Activated CD8-positive, alpha-beta memory T cell treated with anti-CD3 and anti-CD28 coated beads, Interleukin-2, amount 10 ng/mL, durations not matched to agents 7 days and 5 days (primary cell): ENCODE measurements around the gene OSBPL3. TPM values are rescaled to one million over a fixed set of nuclear protein-coding genes. Genes with fewer than 3 reads are reported as not detected.

Experiments
- ATAC-seq: fragments of 150-1000 bp; cut with Tn5 transposase; one replicate; pipeline ENCODE4 v1.10.0; 2021; ENCODE audit warnings: moderate library complexity
- CTCF ChIA-PET: fragments of 350-600 bp; sonication (Branson Sonifier 250); formaldehyde crosslinking; loops from one replicate; lab custom pipeline; 2021; ENCODE audit warnings: antibody characterized with exemption; lab: Charles Lee
- DNase-seq: peaks from one replicate; pipeline ENCODE4 v3.0.0-alpha.2; 2020
- H3K27ac Mint-ChIP-seq: one replicate; pipeline ENCODE4 v1.8.0; 2021; ENCODE audit warnings: mild to moderate bottlenecking, mixed read lengths
- H3K27me3 Mint-ChIP-seq: one replicate; pipeline ENCODE4 v1.8.0; 2021; ENCODE audit warnings: mixed read lengths
- H3K36me3 Mint-ChIP-seq: one replicate; pipeline ENCODE4 v1.8.0; 2021; ENCODE audit warnings: mild to moderate bottlenecking, mixed read lengths
- H3K4me1 Mint-ChIP-seq: one replicate; pipeline ENCODE4 v1.8.0; 2021; ENCODE audit warnings: mixed read lengths
- H3K4me3 Mint-ChIP-seq: one replicate; pipeline ENCODE4 v1.8.0; 2021; ENCODE audit warnings: mild to moderate bottlenecking, moderate library complexity, mixed read lengths
- H3K9me3 Mint-ChIP-seq: one replicate; pipeline ENCODE4 v1.8.0; 2022; ENCODE audit warnings: low read depth, mixed read lengths
- total RNA-seq, 2 experiments: library from RNA; stranded (reverse); gene quantifications; one replicate each; pipeline ENCODE4 v1.2.3, GENCODE V29; 2021

OSBPL3 gene
- total RNA-seq, 2 experiments from 2014 or later = 98.3 to 133 TPM

GRCh38 chr7:25005658-25006057 is 25.7 kb upstream of the OSBPL3 start:
- Mint-ChIP-seq H3K4me3 (no peak overlapping the region), H3K27me3 (peaks cover under 1% of the 10 kb centered on the region), H3K27ac (no peak overlapping the region), H3K9me3 (peaks cover 6% of the 10 kb centered on the region), H3K36me3 (peaks cover 4% of the 10 kb centered on the region), H3K4me1 (no peaks in the 10 kb centered on the region)
- no peak for DNase-seq
- CTCF ChIA-PET = no interaction called here
- no peak for ATAC-seq

- Mint-ChIP-seq H3K27ac (no peak overlapping the region), H3K4me3 (no peak overlapping the region), H3K4me1 (no peaks in the 10 kb centered on the region), H3K36me3 (peaks cover 7% of the 10 kb centered on the region), H3K27me3 (no peaks in the 10 kb centered on the region), H3K9me3 (peaks cover 8% of the 10 kb centered on the region)
- CTCF ChIA-PET = interaction anchor here (1.0 kb wide), 1 partner anchor 8 kb away, joined by 3 read pairs; no protein-coding TSS in a partner anchor
- DNase-seq (no peak), ATAC-seq (no peak)
These were observed 22.8 kb upstream of the OSBPL3 start for GRCh38 chr7:25002786-25003185.

- DNase-seq (no peak), ATAC-seq (no peak)
- Mint-ChIP-seq H3K27me3 (peaks cover 7% of the 10 kb centered on the region), H3K36me3 (peaks cover under 1% of the 10 kb centered on the region), H3K4me3 (no peak overlapping the region), H3K4me1 (no peaks in the 10 kb centered on the region), H3K27ac (no peak overlapping the region), H3K9me3 (peaks cover 6% of the 10 kb centered on the region)
- CTCF ChIA-PET = interaction anchor here (0.7 kb wide), 1 partner anchor 31 kb away, joined by 3 read pairs; no protein-coding TSS in a partner anchor
These were observed 15.5 kb upstream of the OSBPL3 start for GRCh38 chr7:24995466-24995865.

- CTCF ChIA-PET = no interaction called here
- no peak overlapping the region for H3K4me3 Mint-ChIP-seq
- H3K27me3 Mint-ChIP-seq = peaks cover 13% of the 10 kb centered on the region
- DNase-seq (no peak), ATAC-seq (no peak)
- no peaks in the 10 kb centered on the region for H3K36me3 Mint-ChIP-seq
- no peak overlapping the region for H3K27ac Mint-ChIP-seq
- H3K4me1 Mint-ChIP-seq = peaks cover 3% of the 10 kb centered on the region
- H3K9me3 Mint-ChIP-seq = no peaks in the 10 kb centered on the region
These were observed 12.3 kb upstream of the OSBPL3 start for GRCh38 chr7:24992314-24992713.

- ATAC-seq = no peak
These were observed 11.4 kb upstream of the OSBPL3 start for GRCh38 chr7:24991353-24991752.

GRCh38 chr7:24987331-24987842 is 7.4 kb upstream of the OSBPL3 start:
- Mint-ChIP-seq H3K36me3 (no peaks in the 10 kb centered on the region), H3K4me3 (no peak overlapping the region), H3K4me1 (peaks cover 6% of the 10 kb centered on the region), H3K27me3 (peaks cover 9% of the 10 kb centered on the region), H3K27ac (no peak overlapping the region), H3K9me3 (no peaks in the 10 kb centered on the region)
- DNase-seq (no peak), ATAC-seq (no peak)
- CTCF ChIA-PET = no interaction called here

More at GRCh38 chr7:24991353-24991752, 11.4 kb upstream of the OSBPL3 start:
- DNase-seq = no peak
- CTCF ChIA-PET = no interaction called here
- no peaks in the 10 kb centered on the region for H3K9me3 Mint-ChIP-seq
- H3K4me1 Mint-ChIP-seq = peaks cover 6% of the 10 kb centered on the region
- no peak overlapping the region for H3K27ac Mint-ChIP-seq
- H3K4me3 Mint-ChIP-seq = no peak overlapping the region
- no peaks in the 10 kb centered on the region for H3K36me3 Mint-ChIP-seq
- peaks cover 9% of the 10 kb centered on the region for H3K27me3 Mint-ChIP-seq

GRCh38 chr7:24982917-24983316 is 2.9 kb upstream of the OSBPL3 start:
- Mint-ChIP-seq H3K4me3 (no peak overlapping the region), H3K9me3 (no peaks in the 10 kb centered on the region)

GRCh38 chr7:24981171-24981951 is 1.4 kb upstream of the OSBPL3 start:
- DNase-seq = peak; percentile 62
- Mint-ChIP-seq H3K4me1 (peaks cover 37% of the 10 kb centered on the region), H3K27me3 (peaks cover 6% of the 10 kb centered on the region), H3K4me3 (peak overlapping the region; percentile 98), H3K36me3 (peaks cover 17% of the 10 kb centered on the region), H3K9me3 (no peaks in the 10 kb centered on the region), H3K27ac (peak overlapping the region; percentile 91)
- ATAC-seq = no peak
- CTCF ChIA-PET = interaction anchor here (0.9 to 9.1 kb wide), 23 partner anchors 9 to 169 kb away, joined by 3 to 90 read pairs (median 5); no protein-coding TSS in a partner anchor

More at GRCh38 chr7:24982917-24983316, 2.9 kb upstream of the OSBPL3 start:
- H3K36me3 Mint-ChIP-seq = peaks cover 10% of the 10 kb centered on the region
- H3K27me3 Mint-ChIP-seq = peaks cover 6% of the 10 kb centered on the region
- ATAC-seq (no peak), DNase-seq (no peak)
- peaks cover 30% of the 10 kb centered on the region for H3K4me1 Mint-ChIP-seq
- CTCF ChIA-PET = interaction anchor here (1.5 to 9.1 kb wide), 7 partner anchors 46 to 161 kb away, joined by 5 to 90 read pairs (median 13); no protein-coding TSS in a partner anchor
- H3K27ac Mint-ChIP-seq = no peak overlapping the region

- Mint-ChIP-seq H3K4me3 (peak overlapping the region; percentile 98), H3K36me3 (peaks cover 23% of the 10 kb centered on the region), H3K27me3 (peaks cover 6% of the 10 kb centered on the region), H3K27ac (peak overlapping the region; percentile 91), H3K9me3 (no peaks in the 10 kb centered on the region), H3K4me1 (peaks cover 44% of the 10 kb centered on the region)
- CTCF ChIA-PET = interaction anchor here (0.9 to 9.1 kb wide), 19 partner anchors 8 to 168 kb away, joined by 3 to 90 read pairs (median 6); no protein-coding TSS in a partner anchor
- peak; percentile 73 for DNase-seq
- peak; percentile 18 for ATAC-seq
These were observed 674 bp upstream of the OSBPL3 start for GRCh38 chr7:24980534-24981170.

GRCh38 chr7:24979470-24979862 is 512 bp downstream of the OSBPL3 start:
- DNase-seq (peak; percentile 92), ATAC-seq (peak; percentile 64)
- H3K4me3 Mint-ChIP-seq = peak overlapping the region; percentile 98
- H3K9me3 Mint-ChIP-seq = no peaks in the 10 kb centered on the region
- peaks cover 51% of the 10 kb centered on the region for H3K4me1 Mint-ChIP-seq
- peaks cover 6% of the 10 kb centered on the region for H3K27me3 Mint-ChIP-seq
- CTCF ChIA-PET = interaction anchor here (0.8 to 9.1 kb wide), 37 partner anchors 10 to 402 kb away, joined by 3 to 90 read pairs (median 6); partner anchors contain the start of gene CYCS
- H3K27ac Mint-ChIP-seq = peak overlapping the region; percentile 87
- H3K36me3 Mint-ChIP-seq = peaks cover 31% of the 10 kb centered on the region

GRCh38 chr7:24978843-24979469 is 1.0 kb downstream of the OSBPL3 start:
- Mint-ChIP-seq H3K36me3 (peaks cover 36% of the 10 kb centered on the region), H3K4me3 (peak overlapping the region; percentile 98), H3K4me1 (peaks cover 56% of the 10 kb centered on the region), H3K27me3 (peaks cover 6% of the 10 kb centered on the region), H3K9me3 (no peaks in the 10 kb centered on the region), H3K27ac (peak overlapping the region; percentile 87)
- DNase-seq (no peak), ATAC-seq (peak; percentile 2)
- CTCF ChIA-PET = interaction anchor here (0.8 to 9.1 kb wide), 38 partner anchors 10 to 402 kb away, joined by 3 to 90 read pairs (median 6); partner anchors contain the start of gene CYCS

- no peak for DNase-seq
- ATAC-seq = no peak
- H3K27ac Mint-ChIP-seq = no peak overlapping the region
- H3K27me3 Mint-ChIP-seq = no peaks in the 10 kb centered on the region
- peaks cover 65% of the 10 kb centered on the region for H3K4me1 Mint-ChIP-seq
- peaks cover 44% of the 10 kb centered on the region for H3K36me3 Mint-ChIP-seq
- no peak overlapping the region for H3K4me3 Mint-ChIP-seq
- no peaks in the 10 kb centered on the region for H3K9me3 Mint-ChIP-seq
- CTCF ChIA-PET = no interaction called here
These were observed 4.2 kb downstream of the OSBPL3 start for GRCh38 chr7:24975644-24976260.
